Ishikawa (cell line): ENCODE measurements around the gene NOL6.

Experiments used
- CEBPB ChIP-seq: IDR thresholded peaks from 2 replicates; pipeline ENCODE4 v1.6.1; 2012
- CREB1 ChIP-seq: IDR thresholded peaks from 2 replicates; pipeline ENCODE4 v1.6.1; 2012; ENCODE audit warnings: low read depth
- EGR1 ChIP-seq: IDR thresholded peaks from 2 replicates; pipeline ENCODE4 v1.6.1; 2012
- EP300 ChIP-seq: IDR thresholded peaks from 2 replicates; pipeline ENCODE4 v1.6.1; 2012; ENCODE audit warnings: borderline replicate concordance
- FOXM1 ChIP-seq: IDR thresholded peaks from 2 replicates; pipeline ENCODE4 v1.6.1; 2012; ENCODE audit warnings: low read depth, borderline replicate concordance
- NFIC ChIP-seq: IDR thresholded peaks from 2 replicates; pipeline ENCODE4 v1.6.1; 2012
- RAD21 ChIP-seq: IDR thresholded peaks from 2 replicates; pipeline ENCODE4 v1.6.1; 2012; ENCODE audit warnings: low read depth
- TAF1 ChIP-seq: IDR thresholded peaks from 2 replicates; pipeline ENCODE4 v1.6.1; 2012; ENCODE audit warnings: low read depth, mild to moderate bottlenecking
- TCF12 ChIP-seq: IDR thresholded peaks from 2 replicates; pipeline ENCODE4 v1.6.1; 2012; ENCODE audit warnings: low read depth
- TEAD4 ChIP-seq: IDR thresholded peaks from 2 replicates; pipeline ENCODE4 v1.6.1; 2012
- YY1 ChIP-seq: IDR thresholded peaks from 2 replicates; pipeline ENCODE4 v1.6.1; 2012; ENCODE audit warnings: low read depth
- ZBTB7A ChIP-seq: IDR thresholded peaks from 2 replicates; pipeline ENCODE4 v1.6.1; 2012; ENCODE audit warnings: low read depth
- TF ChIP-seq, protein P1 (sequence below): IDR thresholded peaks from 2 replicates; pipeline ENCODE4 v1.6.1; 2012
- TF ChIP-seq, protein P2 (sequence below): IDR thresholded peaks from 2 replicates; pipeline ENCODE4 v1.6.1; 2012; ENCODE audit warnings: low read depth, mild to moderate bottlenecking
- TF ChIP-seq, protein P3 (sequence below): IDR thresholded peaks from 2 replicates; pipeline ENCODE4 v1.6.1; 2012

NOL6 gene

DNA sequence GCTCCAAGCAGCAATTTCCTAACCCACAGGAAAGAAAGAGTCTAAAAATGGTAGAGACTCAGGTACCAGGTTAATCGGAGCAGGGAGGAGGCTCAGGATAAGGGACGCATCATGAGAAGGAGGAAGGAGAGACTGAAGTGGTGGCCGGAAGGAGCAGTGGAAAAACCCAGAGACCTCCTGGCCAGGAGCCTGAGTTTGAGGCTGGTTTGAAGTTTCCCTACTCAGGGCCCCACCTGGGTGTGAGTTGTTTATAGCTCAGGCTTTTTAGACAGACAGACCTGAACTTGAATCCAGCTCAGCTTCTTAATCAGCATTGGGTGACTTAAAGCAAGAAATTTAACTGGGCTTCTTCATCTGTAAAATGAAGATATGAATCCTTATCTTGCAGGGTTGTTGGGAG, 59.5 kb downstream of the NOL6 start:
- TF ChIP-seq NFIC = no peak
- TF ChIP-seq YY1 = no peak
- no peak for TF ChIP-seq EGR1
- TF ChIP-seq ZBTB7A = no peak
- no peak for TF ChIP-seq EP300
- no peak for TF ChIP-seq CREB1
- TF ChIP-seq, protein P1, sequence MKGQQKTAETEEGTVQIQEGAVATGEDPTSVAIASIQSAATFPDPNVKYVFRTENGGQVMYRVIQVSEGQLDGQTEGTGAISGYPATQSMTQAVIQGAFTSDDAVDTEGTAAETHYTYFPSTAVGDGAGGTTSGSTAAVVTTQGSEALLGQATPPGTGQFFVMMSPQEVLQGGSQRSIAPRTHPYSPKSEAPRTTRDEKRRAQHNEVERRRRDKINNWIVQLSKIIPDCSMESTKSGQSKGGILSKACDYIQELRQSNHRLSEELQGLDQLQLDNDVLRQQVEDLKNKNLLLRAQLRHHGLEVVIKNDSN = no peak
- no peak for TF ChIP-seq TAF1
- TF ChIP-seq, protein P2, sequence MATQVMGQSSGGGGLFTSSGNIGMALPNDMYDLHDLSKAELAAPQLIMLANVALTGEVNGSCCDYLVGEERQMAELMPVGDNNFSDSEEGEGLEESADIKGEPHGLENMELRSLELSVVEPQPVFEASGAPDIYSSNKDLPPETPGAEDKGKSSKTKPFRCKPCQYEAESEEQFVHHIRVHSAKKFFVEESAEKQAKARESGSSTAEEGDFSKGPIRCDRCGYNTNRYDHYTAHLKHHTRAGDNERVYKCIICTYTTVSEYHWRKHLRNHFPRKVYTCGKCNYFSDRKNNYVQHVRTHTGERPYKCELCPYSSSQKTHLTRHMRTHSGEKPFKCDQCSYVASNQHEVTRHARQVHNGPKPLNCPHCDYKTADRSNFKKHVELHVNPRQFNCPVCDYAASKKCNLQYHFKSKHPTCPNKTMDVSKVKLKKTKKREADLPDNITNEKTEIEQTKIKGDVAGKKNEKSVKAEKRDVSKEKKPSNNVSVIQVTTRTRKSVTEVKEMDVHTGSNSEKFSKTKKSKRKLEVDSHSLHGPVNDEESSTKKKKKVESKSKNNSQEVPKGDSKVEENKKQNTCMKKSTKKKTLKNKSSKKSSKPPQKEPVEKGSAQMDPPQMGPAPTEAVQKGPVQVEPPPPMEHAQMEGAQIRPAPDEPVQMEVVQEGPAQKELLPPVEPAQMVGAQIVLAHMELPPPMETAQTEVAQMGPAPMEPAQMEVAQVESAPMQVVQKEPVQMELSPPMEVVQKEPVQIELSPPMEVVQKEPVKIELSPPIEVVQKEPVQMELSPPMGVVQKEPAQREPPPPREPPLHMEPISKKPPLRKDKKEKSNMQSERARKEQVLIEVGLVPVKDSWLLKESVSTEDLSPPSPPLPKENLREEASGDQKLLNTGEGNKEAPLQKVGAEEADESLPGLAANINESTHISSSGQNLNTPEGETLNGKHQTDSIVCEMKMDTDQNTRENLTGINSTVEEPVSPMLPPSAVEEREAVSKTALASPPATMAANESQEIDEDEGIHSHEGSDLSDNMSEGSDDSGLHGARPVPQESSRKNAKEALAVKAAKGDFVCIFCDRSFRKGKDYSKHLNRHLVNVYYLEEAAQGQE = no peak
- no peak for TF ChIP-seq TCF12
- no peak for TF ChIP-seq TEAD4
- TF ChIP-seq, protein P3, sequence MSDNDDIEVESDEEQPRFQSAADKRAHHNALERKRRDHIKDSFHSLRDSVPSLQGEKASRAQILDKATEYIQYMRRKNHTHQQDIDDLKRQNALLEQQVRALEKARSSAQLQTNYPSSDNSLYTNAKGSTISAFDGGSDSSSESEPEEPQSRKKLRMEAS = no peak
- TF ChIP-seq FOXM1 = no peak
- TF ChIP-seq RAD21 = no peak
- no peak for TF ChIP-seq CEBPB
